GM21717 (cell line): ENCODE results near the gene TCF7L1.
"Not testable (repeated sequence)": the region's sequence is repeated elsewhere in the genome, so short reads cannot be mapped to it uniquely, and the experiment has no call there.

Source experiments
- ATAC-seq: cut with Tn5 transposase; IDR thresholded peaks from one replicate; pipeline ENCODE4 v1.9.1; 2021; ENCODE audit warnings: mild to moderate bottlenecking, moderate library complexity; ENCODE audit not compliant: unreplicated experiment

The TCF7L1 gene

DNA sequence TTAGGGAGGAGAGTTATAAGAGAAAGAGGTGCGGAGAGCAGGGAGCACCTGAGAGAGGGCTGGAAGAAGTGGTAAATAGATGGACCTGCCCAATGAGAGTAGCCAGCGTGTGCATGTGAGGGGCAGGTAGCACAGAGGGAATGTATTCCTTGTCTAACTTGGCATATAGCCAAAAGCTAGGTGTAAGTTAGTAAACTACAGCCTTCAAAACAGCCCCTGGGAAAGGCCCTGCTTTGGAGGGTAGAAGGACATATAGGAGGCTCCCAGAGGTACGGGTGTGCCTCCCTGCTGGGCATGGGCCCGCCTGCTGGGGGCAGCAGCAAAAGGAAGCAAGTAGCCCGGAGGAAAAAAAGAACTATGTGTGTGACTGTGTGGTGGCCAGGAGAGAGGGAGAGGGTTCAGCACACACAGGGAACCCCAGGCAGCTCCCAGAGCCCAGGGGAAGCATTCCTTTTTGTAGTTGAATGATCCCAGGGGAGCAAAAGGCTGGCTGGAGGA, 48.0 kb downstream of the TCF7L1 start:
- no peak for ATAC-seq

DNA sequence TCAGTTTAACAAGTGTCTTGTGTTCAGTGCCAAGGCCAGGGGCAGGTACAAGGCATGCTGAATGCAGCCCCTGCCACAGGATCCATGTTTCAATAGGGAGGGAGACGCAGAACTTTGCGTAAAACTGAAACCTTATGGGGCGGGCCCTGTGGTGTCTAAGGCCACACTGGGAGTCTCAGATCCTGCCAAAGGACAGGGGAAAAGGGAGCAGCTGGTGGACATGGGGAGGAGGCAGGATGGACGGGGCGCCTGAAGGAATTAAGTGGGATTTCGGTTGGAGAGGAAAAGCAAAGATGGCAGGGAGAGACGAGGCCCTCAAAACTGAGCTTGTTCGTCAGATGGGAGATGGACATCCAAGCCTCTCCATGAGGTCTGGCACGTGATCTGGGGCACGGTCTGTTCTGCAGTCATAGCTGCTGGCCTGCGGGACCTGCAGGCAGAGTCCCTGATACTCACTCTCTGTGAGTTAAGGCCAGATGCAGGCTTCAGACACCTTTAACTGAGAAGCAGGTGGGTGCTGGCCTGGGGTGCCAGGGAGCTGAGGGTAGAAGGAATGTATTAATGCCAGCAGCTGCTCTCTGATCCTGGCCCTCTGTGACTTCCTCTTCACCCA, 48.8 kb downstream of the TCF7L1 start:
- no peak for ATAC-seq

DNA sequence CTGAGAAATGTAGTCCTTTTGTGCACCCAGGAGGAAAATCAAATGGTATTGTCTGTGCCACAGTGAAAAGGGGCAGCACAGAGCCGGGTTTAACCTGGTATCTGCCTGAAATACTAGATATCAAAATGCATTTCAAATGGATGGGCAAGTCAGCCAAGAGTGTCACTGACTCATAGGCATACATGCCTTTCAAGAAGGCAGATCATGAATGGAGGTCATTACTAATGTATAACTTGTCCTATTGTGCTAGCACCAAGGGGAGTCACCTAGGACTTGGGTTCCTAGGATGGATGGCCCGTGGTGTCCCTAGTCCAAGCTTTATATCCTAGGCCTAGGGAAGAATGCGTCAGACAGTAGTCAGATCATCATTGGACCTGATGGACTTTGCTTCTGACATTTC, 49.9 kb downstream of the TCF7L1 start:
- ATAC-seq = no peak

DNA sequence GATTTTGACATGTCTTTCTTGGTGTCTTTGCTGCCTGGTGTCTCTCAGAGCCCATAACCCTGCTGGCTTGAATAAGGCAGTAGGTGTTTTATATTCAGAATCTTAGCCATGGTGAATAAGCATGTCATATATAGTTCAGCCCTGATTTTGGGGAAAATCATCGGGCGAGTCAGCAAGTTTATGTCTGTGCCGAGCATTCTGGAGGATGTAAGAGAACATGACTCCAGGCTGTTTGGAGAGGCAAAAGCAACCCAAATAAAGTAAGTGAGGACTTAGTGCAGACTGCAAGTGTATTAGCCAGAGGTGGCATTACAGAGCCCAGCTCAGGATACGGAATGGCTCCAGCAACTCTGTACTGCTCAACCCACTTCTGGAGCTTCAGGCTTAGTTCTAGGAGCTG, 50.3 kb downstream of the TCF7L1 start:
- no peak for ATAC-seq

DNA sequence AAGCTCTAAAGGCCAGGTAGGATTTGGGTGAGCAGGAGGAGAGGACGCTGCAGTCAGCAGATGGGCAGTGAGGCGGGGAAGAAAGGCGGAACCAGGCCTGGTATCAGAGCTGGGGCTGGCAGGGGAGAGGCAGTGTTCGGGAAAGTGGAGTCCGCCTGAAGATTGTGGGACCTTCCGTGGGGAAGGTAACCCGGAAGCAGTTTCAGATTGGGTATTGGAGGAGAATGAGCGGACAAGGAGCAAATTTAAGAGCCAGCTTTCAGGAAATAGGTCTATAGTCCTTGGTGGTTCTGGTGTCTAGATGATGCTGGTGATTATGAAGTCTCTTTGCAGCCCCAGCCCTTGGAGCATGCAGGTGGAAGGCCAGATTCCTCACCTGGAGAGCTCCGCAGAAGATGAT, 51.0 kb downstream of the TCF7L1 start:
- no peak for ATAC-seq

DNA sequence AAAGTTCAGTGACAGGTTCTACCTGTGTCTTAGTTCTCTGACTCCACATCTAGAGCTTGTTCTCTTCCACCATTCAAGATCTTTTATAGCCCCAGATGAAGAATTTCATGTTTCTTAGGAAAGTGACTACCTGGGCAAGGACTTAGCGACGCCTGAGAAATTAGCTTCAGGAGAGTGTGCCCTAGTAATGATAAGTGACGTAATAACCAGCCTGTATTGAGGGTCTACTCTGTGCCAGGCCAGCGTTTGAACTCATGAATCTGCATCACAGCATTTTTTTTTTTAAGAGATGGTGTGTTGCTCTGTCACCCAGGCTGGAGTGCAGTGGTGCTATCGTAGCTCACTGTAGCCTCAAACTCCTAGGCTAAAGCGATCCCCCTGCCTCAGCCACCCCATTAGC, 51.8 kb downstream of the TCF7L1 start:
- no peak for ATAC-seq

DNA sequence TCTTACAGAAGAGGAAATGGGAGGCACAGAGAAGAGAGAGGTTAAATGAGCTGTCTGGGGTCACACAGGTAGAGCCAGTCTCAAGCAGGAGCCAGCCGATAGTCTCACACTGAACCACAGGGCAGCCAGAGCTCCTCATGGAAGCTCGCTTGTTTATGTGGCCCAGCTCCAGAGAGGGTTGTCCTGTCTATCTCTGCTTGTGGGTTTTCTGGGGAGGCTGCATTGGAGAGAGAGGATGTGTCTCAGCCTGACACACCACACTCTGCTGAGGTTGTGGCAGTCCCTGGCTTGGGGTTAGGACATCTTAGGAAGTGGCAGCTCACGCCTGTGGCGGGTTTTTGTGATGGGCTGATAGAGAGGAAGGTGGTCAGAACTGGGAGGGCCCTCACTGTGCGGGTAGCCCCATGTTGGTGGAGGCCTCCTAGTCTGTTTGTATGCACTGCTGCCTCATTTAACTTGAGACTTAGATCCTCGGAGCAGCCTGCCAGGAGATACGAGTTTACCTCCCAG, 52.3 kb downstream of the TCF7L1 start:
- ATAC-seq = no peak

DNA sequence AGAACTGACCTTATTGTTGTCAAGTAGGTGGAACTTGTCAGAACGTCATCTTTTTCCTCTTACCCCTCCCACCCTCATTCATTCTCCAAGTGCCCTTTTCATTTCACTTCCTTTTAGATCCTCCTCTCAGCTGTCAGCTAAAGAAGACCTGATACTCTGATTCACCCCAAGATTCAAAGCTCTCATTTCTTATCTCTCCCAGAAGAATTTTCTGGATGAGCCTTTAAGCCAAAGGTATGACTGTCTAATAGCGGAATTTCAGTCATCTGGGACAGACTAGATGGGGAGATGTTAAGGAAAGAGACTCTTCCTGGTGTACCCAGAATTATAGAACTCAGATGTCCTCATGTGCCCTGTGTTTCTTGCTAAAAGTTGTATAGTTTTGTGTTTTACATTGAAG, 53.9 kb downstream of the TCF7L1 start:
- no peak for ATAC-seq

DNA sequence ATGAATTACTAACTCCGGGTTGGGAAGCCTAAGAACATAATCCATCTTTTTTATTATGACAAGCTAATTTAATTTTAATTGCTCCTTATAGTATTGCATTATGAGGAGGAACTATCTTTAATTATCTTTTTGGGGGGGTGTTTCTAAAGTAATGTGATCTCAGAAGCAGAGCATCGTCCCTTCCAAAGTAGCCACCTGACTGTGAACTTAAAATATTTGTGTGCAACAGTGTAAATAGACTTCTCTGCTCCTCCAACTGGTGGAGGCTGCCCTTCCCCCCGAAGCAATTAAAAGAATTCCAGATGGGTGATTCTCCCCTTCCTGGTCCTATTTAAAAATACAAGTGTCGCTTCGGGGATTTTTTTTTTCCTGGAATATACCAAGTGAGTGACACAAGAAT, 55.7 kb downstream of the TCF7L1 start:
- no peak for ATAC-seq

DNA sequence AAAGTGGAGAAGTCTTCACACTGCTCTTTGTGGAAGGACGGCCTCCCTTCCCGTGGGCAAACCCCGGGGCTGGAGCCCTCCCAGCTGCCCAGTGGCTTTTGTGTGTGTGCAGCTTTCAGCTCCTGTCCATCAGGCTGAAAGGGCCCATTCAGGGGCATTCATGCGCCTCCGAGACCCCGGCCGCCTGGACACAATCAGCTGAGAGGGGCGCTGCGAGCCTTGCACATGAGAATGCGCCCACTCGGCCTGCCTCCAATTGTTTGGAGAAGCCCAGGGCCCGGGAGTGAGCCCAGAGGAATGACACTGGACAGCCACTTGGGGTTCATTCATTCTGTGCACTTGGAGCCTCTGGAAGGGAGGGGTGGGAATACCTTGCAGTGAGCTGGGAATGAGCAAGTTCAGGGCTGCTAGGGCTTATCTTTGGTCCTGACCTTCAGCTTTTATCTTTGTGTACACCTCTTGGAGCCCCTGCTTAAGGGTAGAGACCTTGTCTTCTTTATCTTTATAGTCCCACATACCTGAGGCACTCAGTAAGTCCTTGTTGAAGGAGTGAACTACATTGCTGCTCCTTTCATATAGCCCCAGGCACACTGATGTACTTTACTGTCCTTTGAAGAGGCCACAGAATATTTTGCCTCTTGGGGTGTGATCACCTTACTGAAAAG, 56.5 kb downstream of the TCF7L1 start:
- no peak for ATAC-seq

DNA sequence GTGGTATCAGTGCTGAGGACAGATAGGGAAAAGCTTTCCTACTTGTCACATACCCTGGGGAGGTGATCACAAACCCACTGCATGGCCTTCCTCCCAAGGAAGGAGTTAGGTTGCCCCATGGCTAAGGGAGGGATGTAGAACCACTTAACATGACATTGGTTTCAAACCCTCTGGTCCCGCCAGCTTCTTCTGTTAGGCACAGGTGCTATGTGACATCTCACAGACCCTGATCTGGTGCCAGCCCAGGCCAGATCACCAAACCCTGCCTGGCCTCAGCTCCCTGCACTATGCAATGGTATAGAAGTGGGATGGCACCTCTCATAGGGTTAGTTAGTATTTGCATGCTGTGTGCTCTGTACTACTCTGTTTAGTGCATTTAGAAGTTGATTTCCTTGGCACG, 58.0 kb downstream of the TCF7L1 start:
- no peak for ATAC-seq

DNA sequence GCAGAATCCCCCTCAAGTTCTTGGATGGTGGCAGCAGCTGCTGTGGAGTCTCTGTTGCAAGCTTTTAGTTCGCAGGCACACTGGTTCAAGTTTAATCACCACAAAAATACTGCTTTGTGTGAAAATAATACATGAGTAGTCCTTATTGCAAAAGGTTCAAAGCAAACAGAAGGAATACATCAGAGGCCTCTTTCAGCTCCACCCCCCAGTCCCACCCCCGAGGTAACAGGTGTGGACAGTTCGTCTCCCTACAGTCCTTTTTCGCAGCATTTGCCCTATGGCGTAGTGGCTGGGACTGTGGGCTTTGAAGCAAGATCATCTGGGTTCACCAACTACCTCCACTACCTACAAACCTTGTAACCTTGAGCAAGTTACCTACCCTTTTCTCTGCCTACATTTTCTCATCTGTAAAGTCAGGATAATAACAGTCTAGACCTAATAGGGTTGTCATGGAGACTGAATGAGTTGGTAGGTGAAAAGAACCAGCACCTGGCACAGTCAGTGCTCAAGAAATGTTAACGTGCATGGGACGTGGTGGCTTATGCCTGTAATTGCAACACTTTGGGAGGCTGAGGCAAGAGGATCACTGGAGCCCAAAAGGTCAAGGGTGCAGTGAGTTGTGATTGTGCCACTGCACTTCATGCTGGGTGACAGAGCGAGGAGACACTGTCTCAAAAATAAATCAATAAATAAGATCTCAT, 61.7 kb downstream of the TCF7L1 start:
- ATAC-seq = no peak

DNA sequence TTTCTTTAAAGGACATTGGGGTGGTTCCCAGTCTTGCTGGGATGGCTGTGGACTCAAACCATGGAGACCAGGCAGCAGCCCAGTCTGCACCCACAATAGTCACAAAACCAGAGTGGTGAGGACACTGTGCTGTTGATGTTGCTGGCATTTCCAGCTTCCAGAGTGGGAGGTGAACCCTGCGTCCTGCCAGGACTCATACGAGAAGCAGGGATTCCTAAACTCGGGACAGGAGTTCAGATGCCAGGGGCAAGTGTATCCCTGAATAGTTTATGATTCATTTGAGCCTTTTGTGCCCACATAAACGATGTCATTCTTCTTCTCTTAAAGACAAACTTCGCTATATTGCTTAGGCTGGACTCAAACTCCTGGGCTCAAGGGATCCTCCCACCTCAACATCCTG, 62.8 kb downstream of the TCF7L1 start:
- no peak for ATAC-seq

DNA sequence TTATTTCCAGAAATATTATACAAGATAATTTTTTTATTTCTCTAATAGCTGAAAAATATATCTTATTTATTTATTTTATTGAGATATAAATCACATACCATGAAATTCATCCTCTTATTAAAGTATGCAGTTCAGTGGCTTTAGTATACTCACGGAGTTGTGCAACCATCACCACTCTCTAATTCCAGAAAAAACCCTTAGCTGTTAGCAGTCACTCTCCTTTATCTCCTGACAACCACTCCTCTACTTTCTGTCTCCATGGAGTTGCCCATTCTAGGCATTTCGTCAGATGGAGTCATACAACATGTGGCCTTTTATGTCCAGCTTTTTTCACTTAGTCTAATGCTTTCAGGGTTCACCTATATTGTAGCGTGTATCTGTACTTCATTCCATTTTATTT, 66.5 kb downstream of the TCF7L1 start:
- ATAC-seq = no peak

DNA sequence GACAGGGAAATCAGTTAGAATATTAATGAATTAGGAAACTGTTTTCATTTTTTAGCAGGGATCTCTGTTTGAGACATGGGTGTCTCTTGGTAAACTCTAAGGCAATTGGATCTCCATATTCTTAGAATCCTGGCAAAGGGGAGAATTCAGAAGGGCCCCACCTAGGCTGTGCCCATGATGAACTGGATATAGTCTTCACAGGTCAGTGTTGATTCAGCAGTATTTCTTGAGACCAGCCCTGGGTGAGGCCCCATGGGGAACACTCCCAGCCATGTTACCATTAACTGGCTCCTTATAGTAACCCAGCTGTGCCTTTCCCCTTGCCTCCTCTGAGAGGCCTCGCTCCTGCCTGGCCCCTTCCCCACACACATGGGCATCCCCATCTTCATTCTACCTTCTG, 76.7 kb downstream of the TCF7L1 start:
- no peak for ATAC-seq

DNA sequence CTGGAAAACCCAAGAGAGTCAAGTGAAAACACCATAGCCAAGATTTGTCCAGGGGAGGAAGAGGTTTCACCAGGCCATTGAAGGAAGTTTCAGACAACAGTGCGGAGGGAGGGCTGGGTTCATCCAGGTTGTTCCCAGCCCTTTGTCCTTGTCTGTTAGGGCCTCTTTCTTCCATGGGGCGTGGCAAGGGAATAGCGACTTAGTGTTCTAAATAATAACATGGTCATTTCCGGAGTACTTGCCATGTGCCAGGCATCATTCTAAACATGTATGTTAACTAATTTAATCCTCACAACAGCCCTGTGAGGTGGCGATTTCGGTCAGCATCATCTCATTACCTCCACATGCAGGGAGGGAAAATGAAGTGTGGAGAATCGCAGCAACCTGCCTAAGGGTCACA, 77.3 kb downstream of the TCF7L1 start:
- no peak for ATAC-seq

DNA sequence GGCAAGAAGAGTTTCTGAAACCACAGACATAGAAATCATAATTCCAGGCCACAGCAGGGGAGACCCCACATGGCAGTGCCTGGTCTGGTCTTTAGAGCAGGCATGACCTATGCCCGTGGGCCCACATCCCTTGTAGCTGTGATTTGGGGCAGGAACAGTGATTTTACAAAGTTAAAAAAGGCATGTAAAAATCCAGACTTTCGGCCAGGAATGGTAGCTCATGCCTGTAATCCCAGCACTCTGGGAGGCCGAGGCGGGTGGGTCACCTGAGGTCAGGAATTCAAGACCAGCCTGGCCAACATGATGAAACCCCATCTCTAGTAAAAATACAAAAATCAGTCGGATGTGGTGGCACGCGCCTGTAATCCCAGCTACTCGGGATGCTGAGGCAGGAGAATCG, 78.4 kb downstream of the TCF7L1 start:
- not testable (repeated sequence) for ATAC-seq

DNA sequence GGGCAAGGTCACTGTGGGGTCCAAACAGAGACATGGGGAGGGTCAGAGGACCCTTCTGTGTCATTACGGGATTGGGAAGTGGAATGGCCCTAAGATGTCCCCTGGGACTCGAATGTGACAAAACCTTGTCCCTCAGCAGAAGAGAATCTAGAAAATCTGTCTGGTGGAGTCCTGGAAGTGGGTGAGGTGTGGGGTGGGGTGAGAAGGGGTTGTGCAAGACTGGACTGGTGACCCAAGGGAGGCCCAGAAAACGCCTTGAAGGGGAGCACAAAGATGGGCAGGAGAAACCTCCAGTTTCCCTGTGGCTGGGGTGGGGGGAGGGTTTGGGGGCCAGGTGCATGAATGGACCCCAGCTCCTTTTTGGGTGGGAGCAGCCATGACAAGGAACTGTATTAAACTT, 79.6 kb downstream of the TCF7L1 start:
- no peak for ATAC-seq

DNA sequence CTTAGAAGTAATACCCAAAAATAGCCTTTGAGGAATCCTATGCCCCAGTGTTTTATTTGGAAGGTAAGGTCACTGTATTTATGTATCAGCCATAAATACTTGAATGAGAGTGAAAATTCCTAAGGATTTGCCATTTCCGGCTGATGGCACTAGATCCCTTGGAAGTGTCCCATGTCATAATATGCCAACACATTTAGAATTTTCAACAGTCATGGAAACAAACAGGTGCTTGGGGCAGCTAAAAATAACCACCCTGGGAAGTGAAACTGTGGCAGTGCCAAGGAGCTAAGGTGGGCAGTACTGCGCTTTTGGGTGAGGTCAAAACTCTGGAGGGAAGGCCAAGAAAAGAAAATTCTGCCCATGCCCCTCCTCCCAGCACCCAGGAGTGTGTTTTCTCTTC, 80.2 kb downstream of the TCF7L1 start:
- no peak for ATAC-seq

DNA sequence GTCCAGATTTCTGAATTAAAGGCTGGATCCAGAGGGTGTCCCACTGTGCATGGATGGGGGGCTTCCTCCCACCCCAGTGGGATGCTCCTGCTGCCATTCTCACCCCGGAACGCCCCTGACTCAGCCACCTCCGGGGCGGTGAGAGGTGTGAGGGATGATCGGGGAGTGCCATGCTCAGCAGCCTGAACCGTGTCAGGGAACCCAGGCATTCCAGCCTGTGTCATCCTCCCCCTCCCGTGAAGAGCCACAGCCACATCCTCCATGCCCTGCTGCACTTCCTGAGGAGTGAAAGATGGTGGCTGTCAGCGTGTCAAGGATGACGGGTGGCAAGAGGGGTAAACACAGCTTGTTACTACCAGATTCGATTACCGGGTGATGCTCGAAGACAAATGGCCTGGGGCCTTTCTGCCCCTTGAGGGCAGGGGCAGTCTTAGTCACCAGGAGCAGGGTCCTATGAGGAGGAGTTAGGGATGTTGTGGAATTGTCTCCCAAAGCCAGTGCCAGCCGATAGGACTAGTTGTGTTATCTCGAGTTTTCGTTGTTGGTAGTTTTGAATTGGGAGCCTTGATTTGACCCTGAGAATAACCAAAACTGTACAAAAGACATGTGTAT, 80.8 kb downstream of the TCF7L1 start:
- no peak for ATAC-seq

DNA sequence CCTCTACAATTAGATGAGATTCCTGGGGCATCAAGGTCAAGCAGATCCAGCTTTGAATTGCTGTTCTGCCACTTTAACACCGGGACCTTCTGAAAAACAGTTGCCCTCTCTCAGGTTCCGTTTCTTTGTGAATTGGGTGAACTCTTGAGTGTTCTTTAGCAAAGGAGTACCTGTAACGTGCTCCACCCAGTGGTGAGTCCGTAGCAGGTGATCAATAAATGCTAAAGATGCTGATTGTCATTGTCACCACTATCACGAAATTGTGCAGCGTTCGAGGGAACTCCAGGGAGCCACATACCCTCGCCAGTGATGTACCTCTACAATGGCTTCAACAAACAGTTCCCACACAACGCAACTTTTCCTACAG, 81.9 kb downstream of the TCF7L1 start:
- no peak for ATAC-seq
